GM12878 (cell line): Measurements from ENCODE around the gene NR3C1. TPM values are rescaled to one million over a fixed set of nuclear protein-coding genes. Genes with fewer than 3 reads are reported as not detected.

Experiments used
- CBFB ChIP-seq: IDR thresholded peaks from 2 replicates; pipeline ENCODE4 v1.6.1; 2016; ENCODE audit warnings: antibody characterized with exemption, low read depth
- CREB1 ChIP-seq: IDR thresholded peaks from 2 replicates; pipeline ENCODE4 v1.6.1; 2012; ENCODE audit warnings: low read depth, mild to moderate bottlenecking, inconsistent platforms
- IKZF1 ChIP-seq: fragments of 450-650 bp; conservative IDR thresholded peaks from 2 replicates; pipeline ENCODE4 v1.6.1; 2017; ENCODE audit warnings: antibody characterized with exemption, mild to moderate bottlenecking
- LARP7 ChIP-seq: fragments of 450-650 bp; IDR thresholded peaks from 2 replicates; pipeline ENCODE4 v1.6.1; 2017; ENCODE audit warnings: mild to moderate bottlenecking
- MEF2B ChIP-seq: fragments of 450-650 bp; IDR thresholded peaks from 2 replicates; pipeline ENCODE4 v1.6.1; 2018; ENCODE audit warnings: mild to moderate bottlenecking, moderate library complexity; ENCODE audit not compliant: partially characterized antibody, poor library complexity, severe bottlenecking
- MTA2 ChIP-seq: fragments of 450-650 bp; IDR thresholded peaks from 2 replicates; pipeline ENCODE4 v1.6.1; 2016; ENCODE audit warnings: low read depth, mild to moderate bottlenecking, moderate library complexity
- MTA3 ChIP-seq: IDR thresholded peaks from 2 replicates; pipeline ENCODE4 v1.6.1; 2012; ENCODE audit warnings: low read length, inconsistent platforms, borderline replicate concordance
- NBN ChIP-seq: fragments of 450-650 bp; IDR thresholded peaks from 2 replicates; pipeline ENCODE4 v1.6.1; 2016
- NFXL1 ChIP-seq: fragments of 450-650 bp; IDR thresholded peaks from 2 replicates; pipeline ENCODE4 v1.6.1; 2017; ENCODE audit warnings: antibody characterized with exemption, mild to moderate bottlenecking, borderline replicate concordance
- NFYA ChIP-seq: IDR thresholded peaks from 2 replicates; pipeline ENCODE4 v1.6.1; 2011; ENCODE audit warnings: low read depth, mild to moderate bottlenecking, low read length, improper control_type of control experiment, borderline replicate concordance
- NFYB ChIP-seq: IDR thresholded peaks from 2 replicates; pipeline ENCODE4 v1.6.1; 2011; ENCODE audit warnings: low read depth, mild to moderate bottlenecking, low read length, improper control_type of control experiment, moderate library complexity; ENCODE audit not compliant: insufficient read depth
- POLR2A ChIP-seq: IDR thresholded peaks from 2 replicates; pipeline ENCODE4 v1.6.1; 2011; ENCODE audit warnings: low read depth, mild to moderate bottlenecking, low read length
- RAD21 ChIP-seq: IDR thresholded peaks from 2 replicates; pipeline ENCODE4 v1.6.1; 2011; ENCODE audit warnings: mild to moderate bottlenecking, low read depth, low read length, moderate library complexity; ENCODE audit not compliant: insufficient read depth
- SREBF1 ChIP-seq: IDR thresholded peaks from 2 replicates; pipeline ENCODE4 v1.6.1; 2012; ENCODE audit warnings: mild to moderate bottlenecking, low read length
- TARDBP ChIP-seq: IDR thresholded peaks from 2 replicates; pipeline ENCODE4 v1.6.1; 2016; ENCODE audit warnings: borderline replicate concordance
- polyA plus RNA-seq, 11 experiments: library from polyadenylated mRNA; depleted of rRNA in 4 of 11; unstranded in 6 of 11; stranded (reverse) in 5 of 11; fragments of >200 nt; fragmentation: Nextera tagmentation in 4 of 11; fragmentation: Illumina TruSeq in 1 of 11; extraction: Ambion mirVana in 4 of 11; extraction: Trizol in 1 of 11; gene quantifications; 1 replicate in 1 of 11; 2 replicates in 10 of 11; pipeline versions ENCODE4 v1.2.1 to v1.2.3, GENCODE V29; 2011 to 2016; ENCODE audit warnings: inconsistent platforms in 2 of 11, missing spikeins in 2 of 11, low read depth in 1 of 11
- total RNA-seq, 4 experiments: library from RNA; depleted of rRNA in 3 of 4; stranded (reverse); fragments of >200 nt in 3 of 4; fragmentation: Illumina TruSeq in 1 of 4; extraction: Trizol in 1 of 4; gene quantifications; 2 replicates each; pipeline versions ENCODE4 v1.2.1 to v1.2.3, GENCODE V29; 2013 to 2021
- TF ChIP-seq, protein P1 (sequence below): IDR thresholded peaks from 2 replicates; pipeline ENCODE4 v1.6.1; 2012; ENCODE audit warnings: improper control_type of control experiment, low read depth, low read length; ENCODE audit not compliant: insufficient replicate concordance
- TF ChIP-seq, protein P2 (sequence below): IDR thresholded peaks from 2 replicates; pipeline ENCODE4 v1.6.1; 2011; ENCODE audit warnings: borderline replicate concordance, low read depth, mild to moderate bottlenecking, moderate library complexity, mixed read lengths, low read length; ENCODE audit not compliant: insufficient read depth; ENCODE audit errors: extremely low read length
- TF ChIP-seq, protein P3 (sequence below): fragments of 450-650 bp; IDR thresholded peaks from 2 replicates; pipeline ENCODE4 v1.6.1; 2017; ENCODE audit warnings: mild to moderate bottlenecking, moderate library complexity
- TF ChIP-seq, protein P4 (sequence below): fragments of 150-350 bp; IDR thresholded peaks from 2 replicates; pipeline ENCODE4 v1.6.1; 2014; ENCODE audit warnings: mild to moderate bottlenecking, low read depth, low read length

NR3C1 gene
- total and polyA plus RNA-seq, 10 of the 15 experiments (the other 5 are each of a cell fraction or from before 2014, with no cell fraction given), result 49.7 to 141 (median 109) TPM

DNA sequence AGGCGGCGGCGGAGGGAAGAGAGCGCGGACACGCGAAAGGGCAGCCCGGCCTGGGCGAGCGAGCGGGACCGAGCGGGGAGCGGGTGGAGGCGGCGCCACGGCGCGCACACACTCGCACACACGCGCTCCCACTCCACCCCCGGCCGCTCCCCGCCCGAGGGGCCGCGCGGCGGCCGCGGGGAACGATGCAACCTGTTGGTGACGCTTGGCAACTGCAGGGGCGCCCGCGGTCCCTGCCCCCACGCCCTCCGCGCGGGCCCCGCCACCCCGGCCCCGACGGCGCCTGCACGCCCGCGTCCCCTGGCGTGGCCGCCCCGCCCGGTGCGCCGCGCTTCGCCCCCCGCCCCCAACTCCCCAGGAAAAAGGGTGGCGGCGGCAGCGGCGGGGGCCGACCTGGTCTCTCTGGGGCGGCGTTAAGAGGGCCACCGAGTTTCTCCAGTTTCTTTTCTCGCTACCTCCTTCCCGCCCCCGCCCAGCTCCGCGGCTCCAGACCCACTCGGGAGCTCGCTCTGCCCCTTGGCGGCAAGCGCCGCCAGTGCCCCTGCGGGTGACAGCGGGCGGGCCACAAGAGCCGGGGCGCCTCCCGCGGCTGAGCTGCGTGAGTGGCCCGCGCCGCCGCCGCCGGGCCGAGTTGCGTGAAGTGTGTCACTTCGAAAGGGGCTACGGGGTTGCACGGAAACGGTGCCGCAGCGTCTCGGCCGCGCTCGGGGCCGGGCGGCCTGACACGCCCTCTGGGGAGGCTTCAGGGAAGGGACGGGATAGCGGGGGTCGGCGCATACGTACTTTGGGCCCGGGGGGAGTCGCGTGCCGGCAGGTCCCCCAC lies at the start of gene NR3C1 (continued):
- TF ChIP-seq, protein P1, sequence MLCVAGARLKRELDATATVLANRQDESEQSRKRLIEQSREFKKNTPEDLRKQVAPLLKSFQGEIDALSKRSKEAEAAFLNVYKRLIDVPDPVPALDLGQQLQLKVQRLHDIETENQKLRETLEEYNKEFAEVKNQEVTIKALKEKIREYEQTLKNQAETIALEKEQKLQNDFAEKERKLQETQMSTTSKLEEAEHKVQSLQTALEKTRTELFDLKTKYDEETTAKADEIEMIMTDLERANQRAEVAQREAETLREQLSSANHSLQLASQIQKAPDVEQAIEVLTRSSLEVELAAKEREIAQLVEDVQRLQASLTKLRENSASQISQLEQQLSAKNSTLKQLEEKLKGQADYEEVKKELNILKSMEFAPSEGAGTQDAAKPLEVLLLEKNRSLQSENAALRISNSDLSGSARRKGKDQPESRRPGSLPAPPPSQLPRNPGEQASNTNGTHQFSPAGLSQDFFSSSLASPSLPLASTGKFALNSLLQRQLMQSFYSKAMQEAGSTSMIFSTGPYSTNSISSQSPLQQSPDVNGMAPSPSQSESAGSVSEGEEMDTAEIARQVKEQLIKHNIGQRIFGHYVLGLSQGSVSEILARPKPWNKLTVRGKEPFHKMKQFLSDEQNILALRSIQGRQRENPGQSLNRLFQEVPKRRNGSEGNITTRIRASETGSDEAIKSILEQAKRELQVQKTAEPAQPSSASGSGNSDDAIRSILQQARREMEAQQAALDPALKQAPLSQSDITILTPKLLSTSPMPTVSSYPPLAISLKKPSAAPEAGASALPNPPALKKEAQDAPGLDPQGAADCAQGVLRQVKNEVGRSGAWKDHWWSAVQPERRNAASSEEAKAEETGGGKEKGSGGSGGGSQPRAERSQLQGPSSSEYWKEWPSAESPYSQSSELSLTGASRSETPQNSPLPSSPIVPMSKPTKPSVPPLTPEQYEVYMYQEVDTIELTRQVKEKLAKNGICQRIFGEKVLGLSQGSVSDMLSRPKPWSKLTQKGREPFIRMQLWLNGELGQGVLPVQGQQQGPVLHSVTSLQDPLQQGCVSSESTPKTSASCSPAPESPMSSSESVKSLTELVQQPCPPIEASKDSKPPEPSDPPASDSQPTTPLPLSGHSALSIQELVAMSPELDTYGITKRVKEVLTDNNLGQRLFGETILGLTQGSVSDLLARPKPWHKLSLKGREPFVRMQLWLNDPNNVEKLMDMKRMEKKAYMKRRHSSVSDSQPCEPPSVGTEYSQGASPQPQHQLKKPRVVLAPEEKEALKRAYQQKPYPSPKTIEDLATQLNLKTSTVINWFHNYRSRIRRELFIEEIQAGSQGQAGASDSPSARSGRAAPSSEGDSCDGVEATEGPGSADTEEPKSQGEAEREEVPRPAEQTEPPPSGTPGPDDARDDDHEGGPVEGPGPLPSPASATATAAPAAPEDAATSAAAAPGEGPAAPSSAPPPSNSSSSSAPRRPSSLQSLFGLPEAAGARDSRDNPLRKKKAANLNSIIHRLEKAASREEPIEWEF, result no peak
- TF ChIP-seq POLR2A (peak; percentile 78), SREBF1 (no peak), NFXL1 (no peak), TARDBP (no peak), IKZF1 (peak; percentile 90), NFYA (no peak), CBFB (peak; percentile 15; the same call in 1 of the 2 replicates), MEF2B (peak; percentile 19), NFYB (no peak), RAD21 (peak; percentile 67), NBN (no peak), MTA3 (no peak; the same call in 1 of the 2 replicates), CREB1 (peak; percentile 43; the same call in 1 of the 2 replicates), MTA2 (no peak), LARP7 (peak; percentile 99)
- TF ChIP-seq, protein P2, sequence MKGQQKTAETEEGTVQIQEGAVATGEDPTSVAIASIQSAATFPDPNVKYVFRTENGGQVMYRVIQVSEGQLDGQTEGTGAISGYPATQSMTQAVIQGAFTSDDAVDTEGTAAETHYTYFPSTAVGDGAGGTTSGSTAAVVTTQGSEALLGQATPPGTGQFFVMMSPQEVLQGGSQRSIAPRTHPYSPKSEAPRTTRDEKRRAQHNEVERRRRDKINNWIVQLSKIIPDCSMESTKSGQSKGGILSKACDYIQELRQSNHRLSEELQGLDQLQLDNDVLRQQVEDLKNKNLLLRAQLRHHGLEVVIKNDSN, result no peak
- TF ChIP-seq, protein P3, sequence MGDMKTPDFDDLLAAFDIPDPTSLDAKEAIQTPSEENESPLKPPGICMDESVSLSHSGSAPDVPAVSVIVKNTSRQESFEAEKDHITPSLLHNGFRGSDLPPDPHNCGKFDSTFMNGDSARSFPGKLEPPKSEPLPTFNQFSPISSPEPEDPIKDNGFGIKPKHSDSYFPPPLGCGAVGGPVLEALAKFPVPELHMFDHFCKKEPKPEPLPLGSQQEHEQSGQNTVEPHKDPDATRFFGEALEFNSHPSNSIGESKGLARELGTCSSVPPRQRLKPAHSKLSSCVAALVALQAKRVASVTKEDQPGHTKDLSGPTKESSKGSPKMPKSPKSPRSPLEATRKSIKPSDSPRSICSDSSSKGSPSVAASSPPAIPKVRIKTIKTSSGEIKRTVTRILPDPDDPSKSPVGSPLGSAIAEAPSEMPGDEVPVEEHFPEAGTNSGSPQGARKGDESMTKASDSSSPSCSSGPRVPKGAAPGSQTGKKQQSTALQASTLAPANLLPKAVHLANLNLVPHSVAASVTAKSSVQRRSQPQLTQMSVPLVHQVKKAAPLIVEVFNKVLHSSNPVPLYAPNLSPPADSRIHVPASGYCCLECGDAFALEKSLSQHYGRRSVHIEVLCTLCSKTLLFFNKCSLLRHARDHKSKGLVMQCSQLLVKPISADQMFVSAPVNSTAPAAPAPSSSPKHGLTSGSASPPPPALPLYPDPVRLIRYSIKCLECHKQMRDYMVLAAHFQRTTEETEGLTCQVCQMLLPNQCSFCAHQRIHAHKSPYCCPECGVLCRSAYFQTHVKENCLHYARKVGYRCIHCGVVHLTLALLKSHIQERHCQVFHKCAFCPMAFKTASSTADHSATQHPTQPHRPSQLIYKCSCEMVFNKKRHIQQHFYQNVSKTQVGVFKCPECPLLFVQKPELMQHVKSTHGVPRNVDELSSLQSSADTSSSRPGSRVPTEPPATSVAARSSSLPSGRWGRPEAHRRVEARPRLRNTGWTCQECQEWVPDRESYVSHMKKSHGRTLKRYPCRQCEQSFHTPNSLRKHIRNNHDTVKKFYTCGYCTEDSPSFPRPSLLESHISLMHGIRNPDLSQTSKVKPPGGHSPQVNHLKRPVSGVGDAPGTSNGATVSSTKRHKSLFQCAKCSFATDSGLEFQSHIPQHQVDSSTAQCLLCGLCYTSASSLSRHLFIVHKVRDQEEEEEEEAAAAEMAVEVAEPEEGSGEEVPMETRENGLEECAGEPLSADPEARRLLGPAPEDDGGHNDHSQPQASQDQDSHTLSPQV, result 0 out of 2 replicates have a peak, but pooled peaks have one; percentile 35
- TF ChIP-seq, protein P4, sequence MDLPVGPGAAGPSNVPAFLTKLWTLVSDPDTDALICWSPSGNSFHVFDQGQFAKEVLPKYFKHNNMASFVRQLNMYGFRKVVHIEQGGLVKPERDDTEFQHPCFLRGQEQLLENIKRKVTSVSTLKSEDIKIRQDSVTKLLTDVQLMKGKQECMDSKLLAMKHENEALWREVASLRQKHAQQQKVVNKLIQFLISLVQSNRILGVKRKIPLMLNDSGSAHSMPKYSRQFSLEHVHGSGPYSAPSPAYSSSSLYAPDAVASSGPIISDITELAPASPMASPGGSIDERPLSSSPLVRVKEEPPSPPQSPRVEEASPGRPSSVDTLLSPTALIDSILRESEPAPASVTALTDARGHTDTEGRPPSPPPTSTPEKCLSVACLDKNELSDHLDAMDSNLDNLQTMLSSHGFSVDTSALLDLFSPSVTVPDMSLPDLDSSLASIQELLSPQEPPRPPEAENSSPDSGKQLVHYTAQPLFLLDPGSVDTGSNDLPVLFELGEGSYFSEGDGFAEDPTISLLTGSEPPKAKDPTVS, result no peak
